Panc1 (cell line): Measurements from ENCODE around the gene CDC26. TPM values are rescaled to one million over a fixed set of nuclear protein-coding genes. Genes with fewer than 3 reads are reported as not detected.

ENCODE experiments used
- ATAC-seq: fragments of 200-7000 bp; cut with Tn5 transposase; 2 replicates; pipeline ENCODE4 v1.9.1; 2020; ENCODE audit warnings: mild to moderate bottlenecking, moderate library complexity
- BruUV-seq: library from RNA; stranded (reverse); fragments of 400-500 nt; replicated peaks from 2 replicates; lab custom pipeline; 2021; lab: Mats Ljungman, UMichigan
- CTCF ChIA-PET: fragments of 300-600 bp; sonication (Branson Sonifier 250); formaldehyde crosslinking; loops from one replicate; lab custom pipeline; 2022; ENCODE audit warnings: antibody characterized with exemption; lab: Charles Lee
- POLR2A ChIA-PET: fragments of 300-600 bp; sonication (Branson Sonifier 250); formaldehyde crosslinking; loops from one replicate; lab custom pipeline; 2022; ENCODE audit warnings: antibody characterized with exemption; lab: Charles Lee
- DNase-seq: peaks from one replicate; pipeline ENCODE4 v3.0.0-alpha.2; 2010; ENCODE audit warnings: low read depth, low spot score
- H3K27ac ChIP-seq: 2 replicates; pipeline ENCODE4 v1.5.1; 2011; ENCODE audit warnings: mild to moderate bottlenecking, low read length, inconsistent platforms
- H3K27me3 ChIP-seq: fragments of 200-500 bp; sonication (Bioruptor generic); 2 replicates; pipeline ENCODE4 v1.6.0; 2014; ENCODE audit warnings: low read length, inconsistent platforms; ENCODE audit not compliant: control insufficient read depth, insufficient read depth
- H3K36me3 ChIP-seq: fragments of 200-500 bp; sonication (Bioruptor generic); 2 replicates; pipeline ENCODE4 v1.5.1; 2014; ENCODE audit warnings: inconsistent platforms, mild to moderate bottlenecking, low read length, moderate library complexity; ENCODE audit not compliant: control insufficient read depth, insufficient read depth
- H3K4me1 ChIP-seq: 2 replicates; pipeline ENCODE4 v1.5.1; 2011; ENCODE audit warnings: inconsistent platforms, mild to moderate bottlenecking, low read length, moderate library complexity; ENCODE audit not compliant: control insufficient read depth, insufficient read depth
- H3K4me3 ChIP-seq, 2 experiments: 2 replicates each; pipeline ENCODE4 v1.5.1; 2011 to 2012; ENCODE audit warnings: low read depth in 2 of 2, low read length in 2 of 2, mild to moderate bottlenecking in 2 of 2, inconsistent platforms in 1 of 2, moderate library complexity in 1 of 2
- H3K9me3 ChIP-seq: fragments of 200-500 bp; sonication (Bioruptor generic); 2 replicates; pipeline ENCODE4 v1.5.1; 2014; ENCODE audit warnings: low read depth, mild to moderate bottlenecking, inconsistent platforms, low read length, moderate library complexity; ENCODE audit not compliant: control insufficient read depth, insufficient read depth
- CTCF ChIP-seq: fragments of 450-650 bp; IDR thresholded peaks from 2 replicates; pipeline ENCODE4 v1.5.1; 2017; ENCODE audit warnings: mild to moderate bottlenecking
- POLR2AphosphoS5 ChIP-seq: IDR thresholded peaks from 2 replicates; pipeline ENCODE4 v1.6.1; 2012; ENCODE audit warnings: mild to moderate bottlenecking, low read depth, low read length, moderate library complexity
- REST ChIP-seq, 2 experiments: IDR thresholded peaks; 2 replicates each; pipeline ENCODE4 v1.6.1; 2011 to 2012; ENCODE audit warnings: low read depth in 2 of 2, control low read depth in 1 of 2, low read length in 1 of 2, mild to moderate bottlenecking in 1 of 2, moderate library complexity in 1 of 2; ENCODE audit not compliant: insufficient read depth in 1 of 2
- SIN3A ChIP-seq: IDR thresholded peaks from 2 replicates; pipeline ENCODE4 v1.6.1; 2012; ENCODE audit warnings: low read depth, mild to moderate bottlenecking, low read length, moderate library complexity, borderline replicate concordance; ENCODE audit not compliant: insufficient read depth
- TCF7L2 ChIP-seq: IDR thresholded peaks from 2 replicates; pipeline ENCODE4 v1.6.1; 2011; ENCODE audit warnings: mild to moderate bottlenecking, low read depth, low read length, inconsistent platforms
- in situ Hi-C: cut with HindIII; loops from 2 replicates; pipeline ENCODE4 v1.10.0; 2016; ENCODE audit warnings: low sequenced_read_pairs, low pct_unique_long_range_greater_than_20kb
- intact Hi-C: fragments of 100-400 bp; cut with micrococcal nuclease; formaldehyde crosslinking; loops from one replicate; pipeline ENCODE4 v1.10.0; 2022; ENCODE audit not compliant: unreplicated experiment
- total RNA-seq: library from RNA; stranded (reverse); gene quantifications from one replicate; pipeline ENCODE4 v1.2.1, GENCODE V29; 2021; ENCODE audit not compliant: unreplicated experiment

Gene CDC26
- total RNA-seq, 1 experiment from 2014 or later: 19.4 TPM

DNA sequence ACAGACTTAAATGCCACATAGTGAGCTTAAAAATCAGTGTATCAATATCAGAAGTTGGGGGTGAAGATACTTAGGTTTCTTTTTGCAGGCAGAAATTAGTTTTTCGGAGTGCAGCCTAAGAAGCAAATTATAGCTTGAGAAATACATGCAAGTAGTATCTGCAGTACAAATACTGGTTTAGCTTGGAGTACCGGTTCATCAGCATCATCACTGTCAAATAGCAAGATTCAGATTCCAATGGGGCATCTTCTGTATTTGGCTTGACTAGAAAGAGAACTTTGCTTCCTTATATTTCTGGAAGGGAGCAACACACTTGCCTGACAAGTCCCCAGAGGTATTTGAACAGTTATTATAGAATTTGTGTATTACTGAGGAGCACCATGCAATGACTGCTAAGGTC lies 34.2 kb downstream of the CDC26 start:
- H3K4me1 ChIP-seq: no peaks in the 10 kb centered on the region
- H3K36me3 ChIP-seq: no peaks in the 10 kb centered on the region
- intact Hi-C loops: no loop called here
- no peaks in the 10 kb centered on the region for H3K27me3 ChIP-seq
- DNase-seq (no peak), ATAC-seq (no peak)
- BruUV-seq: no TSS peak
- no peaks in the 10 kb centered on the region for H3K9me3 ChIP-seq
- ChIA-PET POLR2A (interaction anchor here (0.7 kb wide), 1 partner anchor 41 kb away, joined by 11 read pairs; no protein-coding TSS in a partner anchor), CTCF (no interaction called here)
- TF ChIP-seq CTCF (no peak), TCF7L2 (no peak)
- H3K4me3 ChIP-seq: no peak overlapping the region
- no peak overlapping the region for H3K27ac ChIP-seq
- in situ Hi-C loops: no loop called here

DNA sequence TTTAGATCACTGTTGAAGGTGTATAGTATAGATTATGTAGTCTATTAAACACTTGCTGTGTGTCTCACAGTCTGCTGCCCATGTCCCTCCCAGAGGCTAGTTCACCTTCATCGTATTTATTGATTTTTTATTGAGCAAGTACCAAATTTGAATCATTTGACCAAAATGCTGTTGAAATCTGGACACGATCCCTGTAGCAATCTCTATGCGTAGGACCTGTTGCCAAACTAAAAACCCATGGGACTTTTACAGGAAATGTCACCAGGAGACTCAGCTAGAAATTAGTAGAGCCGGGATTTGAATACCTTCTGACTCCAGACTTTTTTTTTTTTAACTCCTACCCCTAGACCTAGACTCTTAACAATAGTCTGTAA lies 36.5 kb downstream of the CDC26 start:
- ChIA-PET CTCF (no interaction called here), POLR2A (no interaction called here)
- no peak for DNase-seq
- Histone ChIP-seq H3K9me3 (no peaks in the 10 kb centered on the region), H3K4me3 (no peak overlapping the region), H3K27me3 (no peaks in the 10 kb centered on the region), H3K27ac (no peak overlapping the region), H3K36me3 (no peaks in the 10 kb centered on the region), H3K4me1 (no peaks in the 10 kb centered on the region)
- no TSS peak for BruUV-seq
- no peak for TF ChIP-seq TCF7L2
- TF ChIP-seq CTCF: no peak
- TF ChIP-seq REST (IDR thresholded peaks at IDR 0.05; ENCODE audit: insufficient read depth in 1 of 2, low read depth in 2 of 2, low read length in 1 of 2): no peak
- no peak for TF ChIP-seq POLR2AphosphoS5
- no peak for TF ChIP-seq SIN3A
- in situ Hi-C loops: no loop called here
- ATAC-seq: no peak
- intact Hi-C loops: no loop called here
